ENCODE results near the gene CD200R1L.

Gene CD200R1L

GRCh38 chr3:112786881-112787579 lies 59.6 kb downstream of the CD200R1L start:
- H3K27me3 ChIP-seq (ENCODE audit: insufficient read depth, poor library complexity, severe bottlenecking) = no peaks in the 10 kb centered on the region
- H3K4me3 ChIP-seq (ENCODE audit: severe bottlenecking) = no peak overlapping the region
- no peaks in the 10 kb centered on the region for H3K9me3 ChIP-seq (ENCODE audit: severe bottlenecking)
- H3K36me3 ChIP-seq (ENCODE audit: low read depth) = no peaks in the 10 kb centered on the region
- no peak overlapping the region for H3K27ac ChIP-seq (ENCODE audit: poor library complexity, severe bottlenecking)
- no peaks in the 10 kb centered on the region for H3K4me1 ChIP-seq (ENCODE audit: insufficient read depth, poor library complexity, severe bottlenecking)
- ATAC-seq (ENCODE audit: low read depth) (no peak), DNase-seq (ENCODE audit: low spot score) (no peak)
- no peak for TF ChIP-seq CTCF (IDR thresholded peaks at IDR 0.05; ENCODE audit: poor library complexity, severe bottlenecking)

GRCh38 chr3:112786002-112786590 lies 60.6 kb downstream of the CD200R1L start:
- H3K9me3 ChIP-seq (ENCODE audit: severe bottlenecking) = no peaks in the 10 kb centered on the region
- H3K4me3 ChIP-seq (ENCODE audit: severe bottlenecking) = no peak overlapping the region
- H3K27me3 ChIP-seq (ENCODE audit: insufficient read depth, poor library complexity, severe bottlenecking) = no peaks in the 10 kb centered on the region
- no peaks in the 10 kb centered on the region for H3K36me3 ChIP-seq (ENCODE audit: low read depth)
- H3K4me1 ChIP-seq (ENCODE audit: insufficient read depth, poor library complexity, severe bottlenecking) = no peaks in the 10 kb centered on the region
- ATAC-seq (ENCODE audit: low read depth) (no peak), DNase-seq (ENCODE audit: low spot score) (no peak)
- H3K27ac ChIP-seq (ENCODE audit: poor library complexity, severe bottlenecking) = no peak overlapping the region
- no peak for TF ChIP-seq CTCF (IDR thresholded peaks at IDR 0.05; ENCODE audit: poor library complexity, severe bottlenecking)

- H3K4me3 ChIP-seq (ENCODE audit: severe bottlenecking) = no peak overlapping the region
- no peaks in the 10 kb centered on the region for H3K9me3 ChIP-seq (ENCODE audit: severe bottlenecking)
- peaks cover 1% of the 10 kb centered on the region for H3K4me1 ChIP-seq (ENCODE audit: insufficient read depth, poor library complexity, severe bottlenecking)
- no peak for DNase-seq (ENCODE audit: low spot score)
- no peaks in the 10 kb centered on the region for H3K27me3 ChIP-seq (ENCODE audit: insufficient read depth, poor library complexity, severe bottlenecking)
- H3K36me3 ChIP-seq (ENCODE audit: low read depth) = no peaks in the 10 kb centered on the region
- no peak for TF ChIP-seq CTCF (IDR thresholded peaks at IDR 0.05; ENCODE audit: poor library complexity, severe bottlenecking)
- H3K27ac ChIP-seq (ENCODE audit: poor library complexity, severe bottlenecking) = no peak overlapping the region
- no peak for ATAC-seq (ENCODE audit: low read depth)
These were observed 61.2 kb downstream of the CD200R1L start for GRCh38 chr3:112785321-112786001.

GRCh38 chr3:112782491-112782890 lies 64.2 kb downstream of the CD200R1L start:
- H3K36me3 ChIP-seq (ENCODE audit: low read depth) = no peaks in the 10 kb centered on the region
- peaks cover 31% of the 10 kb centered on the region for H3K4me1 ChIP-seq (ENCODE audit: insufficient read depth, poor library complexity, severe bottlenecking)
- no peaks in the 10 kb centered on the region for H3K9me3 ChIP-seq (ENCODE audit: severe bottlenecking)
- TF ChIP-seq CTCF (IDR thresholded peaks at IDR 0.05; ENCODE audit: poor library complexity, severe bottlenecking) = no peak
- H3K4me3 ChIP-seq (ENCODE audit: severe bottlenecking) = no peak overlapping the region
- DNase-seq (ENCODE audit: low spot score) = no peak
- H3K27ac ChIP-seq (ENCODE audit: poor library complexity, severe bottlenecking) = no peak overlapping the region
- no peaks in the 10 kb centered on the region for H3K27me3 ChIP-seq (ENCODE audit: insufficient read depth, poor library complexity, severe bottlenecking)
- ATAC-seq (ENCODE audit: low read depth) = no peak
